Measurements from ENCODE around the gene MYPN. TPM values are rescaled to one million over a fixed set of nuclear protein-coding genes. Genes with fewer than 3 reads are reported as not detected.
A peak's percentile ranks its signal among the peaks of the same experiment; 100 is the strongest.
"Not testable (repeated sequence)": the region's sequence is repeated elsewhere in the genome, so short reads cannot be mapped to it uniquely, and the experiment has no call there.

MYPN gene
- total and polyA plus RNA-seq, 2 donors (not counting 1 experiment from before 2014, with no cell fraction given), result not detected

GRCh38 chr10:68075550-68076004 is 33.7 kb upstream of the MYPN start:
- no peaks in the 10 kb centered on the region for H4K20me1 ChIP-seq (ENCODE audit: control insufficient read depth, insufficient read depth, low read length, poor library complexity, severe bottlenecking)
- no peak for ATAC-seq (ENCODE audit: low read depth)
- CTCF ChIA-PET, result interaction anchor here (2.1 kb wide), 1 partner anchor 220 kb away, joined by 4 read pairs; no protein-coding TSS in a partner anchor
- peak overlapping the region; percentile 74 for H2AFZ ChIP-seq (ENCODE audit: insufficient read depth, low read depth, low read length, poor library complexity, severe bottlenecking)
- peak overlapping the region; percentile 86 for H3K4me2 ChIP-seq (replicated peaks; ENCODE audit: low read depth, low read length, poor library complexity, severe bottlenecking)
- peak overlapping the region; percentile 95 for H3K4me3 Mint-ChIP-seq
- H3K27me3 ChIP-seq (replicated peaks in 1 of 4; ENCODE audit: control extremely low read depth in 1 of 4, control insufficient read depth in 3 of 4, insufficient read depth in 4 of 4, low read length in 3 of 4), result no peaks in the 10 kb centered on the region
- H3K79me2 ChIP-seq (ENCODE audit: control insufficient read depth, insufficient read depth, low read length), result peaks cover 35% of the 10 kb centered on the region
- DNase-seq, result no peak
- no peaks in the 10 kb centered on the region for H3K9me3 Mint-ChIP-seq (ENCODE audit: insufficient read depth)
- peak overlapping the region; percentile 98 for H3K9ac ChIP-seq (ENCODE audit: low read length)
- H3K4me1 ChIP-seq (ENCODE audit: control insufficient read depth in 2 of 2, insufficient read depth in 2 of 2, low read length in 2 of 2), result peaks cover 13 to 33% of the 10 kb centered on the region in 2 donors
- H3K4me1 Mint-ChIP-seq, result peaks cover 37% of the 10 kb centered on the region
- H3K27ac Mint-ChIP-seq, result peak overlapping the region; percentile 98
- no peaks in the 10 kb centered on the region for H3K9me3 ChIP-seq (ENCODE audit: control extremely low read depth in 1 of 3, control insufficient read depth in 2 of 3, insufficient read depth in 1 of 3, low read length in 2 of 3)
- POLR2A ChIA-PET, result interaction anchor here (0.6 to 0.7 kb wide), 5 partner anchors 14 to 1604 kb away, joined by 6 to 9 read pairs (median 9); no protein-coding TSS in a partner anchor
- no peaks in the 10 kb centered on the region for H3K27me3 Mint-ChIP-seq
- TF ChIP-seq CTCF (IDR thresholded peaks at IDR 0.05) (no peak), EZH2 (IDR thresholded peaks at IDR 0.05; ENCODE audit: borderline replicate concordance, insufficient read depth, low read depth, low read length, poor library complexity, severe bottlenecking) (no peak)
- peak overlapping the region; percentile 60 to 95 (median 89) for H3K4me3 ChIP-seq (ENCODE audit: control extremely low read depth in 1 of 5, extremely low read depth in 1 of 5, insufficient read depth in 1 of 5, low read depth in 2 of 5, low read length in 4 of 5)
- H3K36me3 ChIP-seq (replicated peaks in 1 of 2; ENCODE audit: control extremely low read depth in 1 of 2, control insufficient read depth in 1 of 2, extremely low read depth in 1 of 2, insufficient read depth in 2 of 2, low read length in 1 of 2), result peaks cover 0 to 9% of the 10 kb centered on the region in 2 experiments
- H3K27ac ChIP-seq (ENCODE audit: low read length in 2 of 2), result peak overlapping the region; percentile 99 to 100
- intact Hi-C loops (cut with micrococcal nuclease), result loop anchor here (1.0 to 10.0 kb wide), 7 partner anchors 51 to 882 kb away; partner anchors contain the start of genes DDX21, DDX50 and SIRT1
- no CpG with 5 or more reads among the region's 3 CpGs for WGBS (ENCODE audit: insufficient coverage)

GRCh38 chr10:68076081-68076480 is 33.2 kb upstream of the MYPN start:
- H3K79me2 ChIP-seq (ENCODE audit: control insufficient read depth, insufficient read depth, low read length), result peaks cover 30% of the 10 kb centered on the region
- DNase-seq; H3K27me3 Mint-ChIP-seq; H3K9me3 ChIP-seq (ENCODE audit: control extremely low read depth in 1 of 3, control insufficient read depth in 2 of 3, insufficient read depth in 1 of 3, low read length in 2 of 3); H3K9ac ChIP-seq (ENCODE audit: low read length); H3K27me3 ChIP-seq (replicated peaks in 1 of 4; ENCODE audit: control extremely low read depth in 1 of 4, control insufficient read depth in 3 of 4, insufficient read depth in 4 of 4, low read length in 3 of 4); H3K4me3 ChIP-seq (ENCODE audit: control extremely low read depth in 1 of 5, extremely low read depth in 1 of 5, insufficient read depth in 1 of 5, low read depth in 2 of 5, low read length in 4 of 5); H3K9me3 Mint-ChIP-seq (ENCODE audit: insufficient read depth); H2AFZ ChIP-seq (ENCODE audit: insufficient read depth, low read depth, low read length, poor library complexity, severe bottlenecking); ATAC-seq (ENCODE audit: low read depth); H3K36me3 ChIP-seq (replicated peaks in 1 of 2; ENCODE audit: control extremely low read depth in 1 of 2, control insufficient read depth in 1 of 2, extremely low read depth in 1 of 2, insufficient read depth in 2 of 2, low read length in 1 of 2); H4K20me1 ChIP-seq (ENCODE audit: control insufficient read depth, insufficient read depth, low read length, poor library complexity, severe bottlenecking): not testable (repeated sequence)
- intact Hi-C loops (cut with micrococcal nuclease), result loop anchor here (5.0 to 10.0 kb wide), 2 partner anchors 51 to 881 kb away; partner anchors contain the start of gene DDX21
- ChIA-PET POLR2A (interaction anchor here (0.7 kb wide), 1 partner anchor 31 kb away, joined by 7 read pairs; no protein-coding TSS in a partner anchor), CTCF (interaction anchor here (2.1 kb wide), 1 partner anchor 221 kb away, joined by 4 read pairs; no protein-coding TSS in a partner anchor)
- peak overlapping the region in 1 of 2 donors; percentile 99 for H3K27ac ChIP-seq (ENCODE audit: low read length in 2 of 2)
- 96% methylated on average over 13 of the region's 15 CpGs for WGBS (ENCODE audit: insufficient coverage)
- Mint-ChIP-seq H3K4me3 (peak overlapping the region; percentile 95), H3K4me1 (peaks cover 32% of the 10 kb centered on the region), H3K27ac (peak overlapping the region; percentile 26)
- peaks cover 13 to 29% of the 10 kb centered on the region in 2 donors for H3K4me1 ChIP-seq (ENCODE audit: control insufficient read depth in 2 of 2, insufficient read depth in 2 of 2, low read length in 2 of 2)
- H3K4me2 ChIP-seq (replicated peaks; ENCODE audit: low read depth, low read length, poor library complexity, severe bottlenecking), result peak overlapping the region; percentile 86

Data from B cell (primary cell).